WTC11 (cell line): Measurements from ENCODE around the gene ATP13A1. TPM values are rescaled to one million over a fixed set of nuclear protein-coding genes. Genes with fewer than 3 reads are reported as not detected.
"Not testable (repeated sequence)": the region's sequence is repeated elsewhere in the genome, so short reads cannot be mapped to it uniquely, and the experiment has no call there.

Experiments used
- ATAC-seq: fragments of 200-7000 bp; cut with Tn5 transposase; 2 replicates; pipeline ENCODE4 v1.10.0; 2021; ENCODE audit warnings: mild to moderate bottlenecking, moderate library complexity
- CTCF ChIA-PET: fragments of 300-600 bp; sonication (Branson Sonifier 250); formaldehyde crosslinking; loops from one replicate; lab custom pipeline; 2021; ENCODE audit warnings: antibody characterized with exemption; lab: Charles Lee
- POLR2A ChIA-PET: fragments of 350-600 bp; sonication (Branson Sonifier 250); formaldehyde crosslinking; loops from one replicate; lab custom pipeline; 2021; ENCODE audit warnings: antibody characterized with exemption; lab: Charles Lee
- DNase-seq: peaks from one replicate; pipeline ENCODE4 v3.0.0; 2021; ENCODE audit warnings: low spot score
- H3K27ac Mint-ChIP-seq: 2 replicates; pipeline ENCODE4 v1.8.0; 2021; ENCODE audit warnings: mixed read lengths
- H3K27me3 Mint-ChIP-seq: 2 replicates; pipeline ENCODE4 v1.8.0; 2021; ENCODE audit warnings: low read depth, mild to moderate bottlenecking, moderate library complexity, mixed read lengths
- H3K36me3 Mint-ChIP-seq: 2 replicates; pipeline ENCODE4 v1.8.0; 2021; ENCODE audit warnings: mixed read lengths
- H3K4me1 Mint-ChIP-seq: 2 replicates; pipeline ENCODE4 v1.8.0; 2022; ENCODE audit warnings: mixed read lengths
- H3K4me3 Mint-ChIP-seq: 2 replicates; pipeline ENCODE4 v1.8.0; 2021; ENCODE audit warnings: mild to moderate bottlenecking, moderate library complexity, mixed read lengths
- H3K9me3 Mint-ChIP-seq: 2 replicates; pipeline ENCODE4 v1.8.0; 2021; ENCODE audit warnings: mixed read lengths
- ATF1 ChIP-seq: sonication (generic); formaldehyde crosslinking; IDR thresholded peaks from 2 replicates; pipeline ENCODE4 v1.8.1; 2023; ENCODE audit warnings: mild to moderate bottlenecking, moderate library complexity, missing genetic modification reagents
- FOXK1 ChIP-seq: sonication (generic); formaldehyde crosslinking; IDR thresholded peaks from 2 replicates; pipeline ENCODE4 v1.8.0; 2022; ENCODE audit warnings: mild to moderate bottlenecking, moderate library complexity, missing genetic modification reagents
- HMGA2 ChIP-seq: fragments of 250-450 bp; sonication (Bioruptor Pico); IDR thresholded peaks from 2 replicates; pipeline ENCODE4 v1.4.0; 2021; ENCODE audit warnings: mild to moderate bottlenecking, moderate library complexity
- ZNF232 ChIP-seq: sonication (generic); formaldehyde crosslinking; IDR thresholded peaks from 2 replicates; pipeline ENCODE4 v1.8.0; 2022; ENCODE audit warnings: mild to moderate bottlenecking, missing genetic modification reagents
- total RNA-seq: library from RNA; stranded (reverse); gene quantifications from 3 replicates; pipeline ENCODE4 v1.2.3, GENCODE V29; 2021
- TF ChIP-seq, protein P1 (sequence below): sonication (generic); formaldehyde crosslinking; IDR thresholded peaks from 2 replicates; pipeline ENCODE4 v1.8.0; 2023; ENCODE audit warnings: missing genetic modification reagents, mild to moderate bottlenecking, borderline replicate concordance
- TF ChIP-seq, protein P2 (sequence below): sonication (generic); formaldehyde crosslinking; IDR thresholded peaks from 2 replicates; pipeline ENCODE4 v1.8.0; 2022; ENCODE audit warnings: mild to moderate bottlenecking, missing genetic modification reagents
- TF ChIP-seq, protein P3 (sequence below): sonication (generic); formaldehyde crosslinking; IDR thresholded peaks from 2 replicates; pipeline ENCODE4 v1.8.0; 2022; ENCODE audit warnings: mild to moderate bottlenecking, missing genetic modification reagents

Gene ATP13A1
- total RNA-seq, 1 experiment from 2014 or later = 82.6 TPM

DNA sequence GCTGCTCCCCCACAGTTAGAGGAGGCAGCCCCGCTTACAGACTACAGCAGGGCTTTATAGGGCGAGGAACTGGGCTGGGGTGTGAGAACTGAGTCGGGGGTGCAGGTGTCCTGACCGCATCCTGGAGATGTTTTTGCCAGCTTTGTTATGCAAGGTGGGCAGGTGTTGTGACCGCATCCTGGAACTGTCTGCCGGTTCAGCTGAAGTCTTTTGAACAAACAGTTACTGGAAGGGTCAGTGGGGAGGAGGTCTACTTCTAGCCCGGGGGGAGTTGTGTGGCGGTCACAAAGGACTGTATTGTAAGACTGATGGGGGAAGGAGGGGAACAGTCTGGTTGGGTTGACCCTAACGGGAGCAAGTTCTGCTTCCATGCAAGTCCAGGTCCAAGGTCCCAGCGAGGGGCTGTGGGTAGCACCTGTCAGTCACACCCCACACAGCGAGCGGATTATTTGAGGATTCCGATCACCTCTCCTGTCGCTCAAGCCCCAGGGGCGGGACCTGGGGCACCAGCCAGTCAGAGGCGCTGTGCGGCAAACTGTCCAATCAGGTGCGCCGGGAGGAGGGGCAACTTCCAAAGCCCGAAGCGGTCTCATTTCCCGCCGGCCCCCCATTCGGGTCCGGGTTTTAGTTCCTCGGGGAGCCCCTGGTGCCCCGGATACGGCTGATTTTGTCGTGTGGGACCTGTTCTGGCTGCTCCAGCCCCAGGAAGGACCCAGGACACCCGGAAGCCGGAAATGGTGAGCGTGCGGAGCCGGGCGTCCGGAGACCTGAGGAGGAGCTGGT, 4.9 kb upstream of the ATP13A1 start, which contains the start of gene ZNF101 (continued):
- TF ChIP-seq, protein P1, sequence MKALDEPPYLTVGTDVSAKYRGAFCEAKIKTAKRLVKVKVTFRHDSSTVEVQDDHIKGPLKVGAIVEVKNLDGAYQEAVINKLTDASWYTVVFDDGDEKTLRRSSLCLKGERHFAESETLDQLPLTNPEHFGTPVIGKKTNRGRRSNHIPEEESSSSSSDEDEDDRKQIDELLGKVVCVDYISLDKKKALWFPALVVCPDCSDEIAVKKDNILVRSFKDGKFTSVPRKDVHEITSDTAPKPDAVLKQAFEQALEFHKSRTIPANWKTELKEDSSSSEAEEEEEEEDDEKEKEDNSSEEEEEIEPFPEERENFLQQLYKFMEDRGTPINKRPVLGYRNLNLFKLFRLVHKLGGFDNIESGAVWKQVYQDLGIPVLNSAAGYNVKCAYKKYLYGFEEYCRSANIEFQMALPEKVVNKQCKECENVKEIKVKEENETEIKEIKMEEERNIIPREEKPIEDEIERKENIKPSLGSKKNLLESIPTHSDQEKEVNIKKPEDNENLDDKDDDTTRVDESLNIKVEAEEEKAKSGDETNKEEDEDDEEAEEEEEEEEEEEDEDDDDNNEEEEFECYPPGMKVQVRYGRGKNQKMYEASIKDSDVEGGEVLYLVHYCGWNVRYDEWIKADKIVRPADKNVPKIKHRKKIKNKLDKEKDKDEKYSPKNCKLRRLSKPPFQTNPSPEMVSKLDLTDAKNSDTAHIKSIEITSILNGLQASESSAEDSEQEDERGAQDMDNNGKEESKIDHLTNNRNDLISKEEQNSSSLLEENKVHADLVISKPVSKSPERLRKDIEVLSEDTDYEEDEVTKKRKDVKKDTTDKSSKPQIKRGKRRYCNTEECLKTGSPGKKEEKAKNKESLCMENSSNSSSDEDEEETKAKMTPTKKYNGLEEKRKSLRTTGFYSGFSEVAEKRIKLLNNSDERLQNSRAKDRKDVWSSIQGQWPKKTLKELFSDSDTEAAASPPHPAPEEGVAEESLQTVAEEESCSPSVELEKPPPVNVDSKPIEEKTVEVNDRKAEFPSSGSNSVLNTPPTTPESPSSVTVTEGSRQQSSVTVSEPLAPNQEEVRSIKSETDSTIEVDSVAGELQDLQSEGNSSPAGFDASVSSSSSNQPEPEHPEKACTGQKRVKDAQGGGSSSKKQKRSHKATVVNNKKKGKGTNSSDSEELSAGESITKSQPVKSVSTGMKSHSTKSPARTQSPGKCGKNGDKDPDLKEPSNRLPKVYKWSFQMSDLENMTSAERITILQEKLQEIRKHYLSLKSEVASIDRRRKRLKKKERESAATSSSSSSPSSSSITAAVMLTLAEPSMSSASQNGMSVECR = 0 out of 2 replicates have a peak, but pooled peaks have one; percentile 23
- TF ChIP-seq FOXK1 (peak; percentile 59), ATF1 (CRISPR knock-in tag) (no peak), HMGA2 (no peak)
- TF ChIP-seq, protein P2, sequence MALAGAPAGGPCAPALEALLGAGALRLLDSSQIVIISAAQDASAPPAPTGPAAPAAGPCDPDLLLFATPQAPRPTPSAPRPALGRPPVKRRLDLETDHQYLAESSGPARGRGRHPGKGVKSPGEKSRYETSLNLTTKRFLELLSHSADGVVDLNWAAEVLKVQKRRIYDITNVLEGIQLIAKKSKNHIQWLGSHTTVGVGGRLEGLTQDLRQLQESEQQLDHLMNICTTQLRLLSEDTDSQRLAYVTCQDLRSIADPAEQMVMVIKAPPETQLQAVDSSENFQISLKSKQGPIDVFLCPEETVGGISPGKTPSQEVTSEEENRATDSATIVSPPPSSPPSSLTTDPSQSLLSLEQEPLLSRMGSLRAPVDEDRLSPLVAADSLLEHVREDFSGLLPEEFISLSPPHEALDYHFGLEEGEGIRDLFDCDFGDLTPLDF = peak; percentile 25; the same call in 1 of the 2 replicates

DNA sequence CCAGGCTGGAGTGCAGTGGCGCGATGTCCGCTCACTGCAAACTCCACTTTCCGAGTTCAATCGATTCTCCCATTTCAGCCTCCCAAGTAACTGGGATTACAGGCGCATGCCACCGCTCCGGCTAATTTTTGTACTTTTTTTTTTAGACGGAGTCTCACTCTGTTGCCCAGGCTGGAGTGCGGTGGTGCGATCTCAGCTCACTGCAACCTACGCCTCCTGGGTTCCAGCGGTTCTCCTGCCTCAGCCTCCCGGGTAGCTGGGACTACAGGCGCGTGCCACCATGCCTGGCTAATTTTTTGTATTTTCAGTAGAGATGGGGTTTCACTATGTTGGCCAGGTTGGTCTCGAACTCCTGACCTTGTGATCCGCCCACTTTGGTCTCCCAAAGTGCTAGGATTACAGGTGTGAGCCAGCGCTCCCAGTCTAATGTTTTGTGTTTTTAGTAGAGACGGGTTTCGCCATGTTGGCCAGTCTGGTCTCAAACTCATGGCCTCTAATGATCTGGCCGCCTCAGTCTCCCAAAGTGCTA, 2.0 kb upstream of the ATP13A1 start:
- H3K4me3 Mint-ChIP-seq, ATAC-seq, POLR2A ChIA-PET, H3K9me3 Mint-ChIP-seq, H3K36me3 Mint-ChIP-seq, H3K27ac Mint-ChIP-seq, DNase-seq, H3K27me3 Mint-ChIP-seq: not testable (repeated sequence)
- H3K4me1 Mint-ChIP-seq = peaks cover 28% of the 10 kb centered on the region
- CTCF ChIA-PET = interaction anchor here (2.3 kb wide), 1 partner anchor 22 kb away, joined by 10 read pairs; the partner anchor contains the start of gene GMIP

DNA sequence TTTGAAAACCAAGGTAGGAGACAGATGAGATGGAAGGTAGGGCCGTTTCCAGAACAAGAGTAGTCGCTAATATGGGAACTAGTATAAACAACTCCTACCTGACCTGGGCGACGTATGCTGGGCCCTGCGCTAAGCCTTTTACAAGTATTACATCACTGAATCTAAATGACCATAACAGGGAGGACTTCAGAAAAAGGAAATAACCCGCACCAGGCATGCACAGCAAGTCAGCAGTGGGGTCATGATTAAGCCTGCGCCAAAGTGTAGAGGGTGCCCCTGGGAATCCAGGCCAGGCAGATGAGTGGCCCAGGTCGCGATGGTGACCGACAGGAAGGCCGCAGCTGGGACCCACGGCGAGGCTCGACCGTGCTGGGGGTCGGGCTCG, 613 bp downstream of the ATP13A1 start:
- CTCF ChIA-PET = interaction anchor here (1.4 to 2.1 kb wide), 2 partner anchors 19 to 131 kb away, joined by 6 to 10 read pairs; partner anchors contain the start of gene GMIP
- no peak for ATAC-seq
- no peak for DNase-seq
- Mint-ChIP-seq H3K4me1 (peaks cover 23% of the 10 kb centered on the region), H3K27me3 (no peaks in the 10 kb centered on the region; the same call in 1 of the 2 replicates), H3K27ac (peak overlapping the region; percentile 87), H3K36me3 (peaks cover 21% of the 10 kb centered on the region), H3K4me3 (peak overlapping the region; percentile 94), H3K9me3 (no peaks in the 10 kb centered on the region)
- 0 out of 2 replicates have a peak, but pooled peaks have one; percentile 12 for TF ChIP-seq ZNF232 (CRISPR knock-in tag)
- TF ChIP-seq, protein P3, sequence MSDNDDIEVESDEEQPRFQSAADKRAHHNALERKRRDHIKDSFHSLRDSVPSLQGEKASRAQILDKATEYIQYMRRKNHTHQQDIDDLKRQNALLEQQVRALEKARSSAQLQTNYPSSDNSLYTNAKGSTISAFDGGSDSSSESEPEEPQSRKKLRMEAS (CRISPR knock-in tag) = 0 out of 2 replicates have a peak, but pooled peaks have one; percentile 8
- TF ChIP-seq, protein P1 = no peak
- POLR2A ChIA-PET = no interaction called here
